HepG2 (cell line): ENCODE data around the gene ZNF365. TPM values are rescaled to one million over a fixed set of nuclear protein-coding genes. Genes with fewer than 3 reads are reported as not detected.

Experiments used
- ATAC-seq: fragments of 200-7000 bp; cut with Tn5 transposase; 3 replicates; pipeline ENCODE4 v1.9.1; 2020; ENCODE audit warnings: mild to moderate bottlenecking, moderate library complexity
- BruUV-seq: library from RNA; stranded (reverse); fragments of 400-500 nt; replicated peaks from 2 replicates; lab custom pipeline; 2021; lab: Mats Ljungman, UMichigan
- CTCF ChIA-PET: fragments of 300-600 bp; formaldehyde crosslinking; extraction: SDS; loops from one replicate; lab custom pipeline; 2021; ENCODE audit warnings: low total read pairs, inconsistent platforms, low intra/inter-chr PET ratio; lab: Yijun Ruan, JAX
- POLR2A ChIA-PET: fragments of 350-600 bp; sonication (Branson Sonifier 250); formaldehyde crosslinking; loops from one replicate; lab custom pipeline; 2020; ENCODE audit warnings: antibody characterized with exemption, inconsistent platforms; lab: Yijun Ruan, JAX
- DNase-seq: peaks from one replicate; pipeline ENCODE4 v3.0.0-alpha.2; 2015; ENCODE audit warnings: low spot score
- FAIRE-seq: peaks from 3 replicates; lab custom pipeline; 2011; peaks lifted over from hg19 to GRCh38; lab: Jason Lieb, UNC
- H2AFZ ChIP-seq: one replicate; pipeline ENCODE4 v1.6.1; 2011; ENCODE audit warnings: low read length, inconsistent platforms
- H3K27ac ChIP-seq: fragments of 300-600 bp; 3 replicates; pipeline ENCODE4 v1.8.0; 2011; ENCODE audit warnings: mixed run types, mild to moderate bottlenecking, mixed read lengths, low read length, inconsistent platforms; ENCODE audit not compliant: insufficient read depth; ENCODE audit errors: extremely low read length
- H3K27me3 ChIP-seq, 2 experiments: fragments of 200-600 bp in 1 of 2; 2 replicates in 1 of 2; 3 replicates in 1 of 2; pipeline versions ENCODE4 v1.6.0 to v1.8.0; 2011; ENCODE audit warnings: low read length in 2 of 2, mild to moderate bottlenecking in 2 of 2, moderate library complexity in 2 of 2, inconsistent platforms in 1 of 2; ENCODE audit not compliant: insufficient read depth in 2 of 2, control insufficient read depth in 1 of 2
- H3K36me3 ChIP-seq, 2 experiments: fragments of 200-600 bp in 1 of 2; replicated peaks in 1 of 2; 2 replicates in 1 of 2; 3 replicates in 1 of 2; pipeline versions ENCODE4 v1.5.1 to v1.8.0; 2011; ENCODE audit warnings: low read length in 2 of 2, inconsistent platforms in 1 of 2; ENCODE audit not compliant: insufficient read depth in 2 of 2, control insufficient read depth in 1 of 2
- H3K4me1 ChIP-seq: 2 replicates; pipeline ENCODE4 v1.5.1; 2012; ENCODE audit warnings: low read length, inconsistent platforms; ENCODE audit not compliant: insufficient read depth
- H3K4me2 ChIP-seq: 2 replicates; pipeline ENCODE4 v1.6.0; 2011; ENCODE audit warnings: low read depth, low read length, inconsistent platforms
- H3K4me3 ChIP-seq, 3 experiments: fragments of 200-600 bp in 1 of 3; sonication (generic), shearing (Covaris generic) in 1 of 3; replicated peaks in 1 of 3; 2 replicates each; pipeline ENCODE4 v1.5.1; 2011 to 2016; ENCODE audit warnings: low read length in 3 of 3, inconsistent platforms in 2 of 3, low read depth in 2 of 3, mild to moderate bottlenecking in 2 of 3, control low read depth in 1 of 3, mixed read lengths in 1 of 3; ENCODE audit not compliant: insufficient read depth in 1 of 3
- H3K79me2 ChIP-seq: one replicate; pipeline ENCODE4 v1.6.1; 2011; ENCODE audit warnings: low read length, inconsistent platforms; ENCODE audit not compliant: insufficient read depth
- H3K9ac ChIP-seq: 2 replicates; pipeline ENCODE4 v1.6.0; 2011; ENCODE audit warnings: mild to moderate bottlenecking, low read depth, low read length, inconsistent platforms; ENCODE audit not compliant: insufficient read depth
- H3K9me3 ChIP-seq: 2 replicates; pipeline ENCODE4 v1.5.1; 2012; ENCODE audit warnings: mild to moderate bottlenecking, low read length
- H4K20me1 ChIP-seq: 2 replicates; pipeline ENCODE4 v1.6.0; 2011; ENCODE audit warnings: inconsistent platforms, mild to moderate bottlenecking, low read length, moderate library complexity; ENCODE audit not compliant: insufficient read depth
- ETV6 ChIP-seq: sonication (generic); formaldehyde crosslinking; conservative IDR thresholded peaks from 2 replicates; pipeline ENCODE4 v1.4.0; 2020; ENCODE audit warnings: missing genetic modification reagents
- FIP1L1 ChIP-seq: fragments of 200-400 bp; formaldehyde crosslinking; IDR thresholded peaks from 2 replicates; pipeline ENCODE4 v1.6.1; 2018; ENCODE audit warnings: low read depth, mild to moderate bottlenecking, low read length, moderate library complexity, borderline replicate concordance; ENCODE audit not compliant: insufficient read depth
- FOSL2 ChIP-seq: sonication (generic); formaldehyde crosslinking; IDR thresholded peaks from 2 replicates; pipeline ENCODE4 v1.4.0; 2020; ENCODE audit warnings: missing genetic modification reagents
- GPN1 ChIP-seq: sonication (generic); formaldehyde crosslinking; IDR thresholded peaks from 2 replicates; pipeline ENCODE4 v1.5.1; 2020; ENCODE audit warnings: missing genetic modification reagents, borderline replicate concordance
- GZF1 ChIP-seq: sonication (generic); formaldehyde crosslinking; IDR thresholded peaks from 2 replicates; pipeline ENCODE4 v1.5.1; 2020; ENCODE audit warnings: mild to moderate bottlenecking, missing genetic modification reagents
- HMG20B ChIP-seq: conservative IDR thresholded peaks from 2 replicates; pipeline ENCODE4 v1.6.1; 2016; ENCODE audit warnings: missing genetic modification reagents, missing compliant biosample characterization
- HOXA9 ChIP-seq: sonication (generic); formaldehyde crosslinking; IDR thresholded peaks from 2 replicates; pipeline ENCODE4 v1.8.1; 2022; ENCODE audit warnings: missing genetic modification reagents, mild to moderate bottlenecking, moderate library complexity, borderline replicate concordance
- MEIS2 ChIP-seq: sonication (generic); formaldehyde crosslinking; IDR thresholded peaks from 2 replicates; pipeline ENCODE4 v1.9.0; 2021; ENCODE audit warnings: mild to moderate bottlenecking, missing genetic modification reagents
- MLX ChIP-seq: IDR thresholded peaks from 2 replicates; pipeline ENCODE4 v1.6.1; 2016
- NFYB ChIP-seq: sonication (generic); formaldehyde crosslinking; IDR thresholded peaks from 2 replicates; pipeline ENCODE4 v1.4.0; 2020; ENCODE audit warnings: missing genetic modification reagents
- RBM22 ChIP-seq: fragments of 200-400 bp; formaldehyde crosslinking; optimal IDR thresholded peaks from 2 replicates; pipeline ENCODE3; 2017; ENCODE audit warnings: mild to moderate bottlenecking, low read length, moderate library complexity
- RCOR2 ChIP-seq: IDR thresholded peaks from 2 replicates; pipeline ENCODE4 v1.6.1; 2016; ENCODE audit warnings: missing biosample characterization, missing genetic modification reagents
- SAP130 ChIP-seq: IDR thresholded peaks from 2 replicates; pipeline ENCODE4 v1.6.1; 2016; ENCODE audit warnings: low read depth
- ZNF230 ChIP-seq: sonication (generic); formaldehyde crosslinking; IDR thresholded peaks from 2 replicates; pipeline ENCODE4 v1.4.0; 2020; ENCODE audit warnings: mild to moderate bottlenecking, missing genetic modification reagents
- ZNF501 ChIP-seq: sonication (generic); formaldehyde crosslinking; IDR thresholded peaks from 2 replicates; pipeline ENCODE4 v1.5.1; 2020; ENCODE audit warnings: mild to moderate bottlenecking, moderate library complexity, missing genetic modification reagents
- WGBS: methylation state at CpG from one replicate; pipeline ENCODE4 v1.1.6; 2017; ENCODE audit warnings: low lambda C conversion rate; 5-methylcytosine and 5-hydroxymethylcytosine counted together
- in situ Hi-C: cut with HindIII; loops from 2 replicates; pipeline ENCODE4 v1.10.0; 2017; ENCODE audit warnings: low pct_unique_long_range_greater_than_20kb; ENCODE audit not compliant: extremely low pct_ligation_motif_present
- intact Hi-C: fragments of 100-400 bp; cut with micrococcal nuclease; formaldehyde crosslinking; loops from one replicate; pipeline ENCODE4 v1.10.0; 2022; ENCODE audit not compliant: unreplicated experiment
- polyA plus RNA-seq, 8 experiments: library from polyadenylated mRNA; depleted of rRNA in 3 of 8; stranded (reverse) in 7 of 8; unstranded in 1 of 8; fragments of >200 nt; fragmentation: Illumina TruSeq in 4 of 8; extraction: Trizol in 4 of 8; gene quantifications; 2 replicates each; pipeline versions ENCODE4 v1.2.1 to v1.2.3, GENCODE V29; 2011 to 2016; ENCODE audit warnings: low read depth in 4 of 8, missing spikeins in 1 of 8, mixed read lengths in 1 of 8; ENCODE audit not compliant: insufficient read depth in 1 of 8
- total RNA-seq, 5 experiments: library from RNA; depleted of rRNA; stranded (reverse); fragments of >200 nt; fragmentation: Illumina TruSeq; extraction: Trizol; gene quantifications; 2 replicates each; pipeline ENCODE4 v1.2.3, GENCODE V29; 2016; ENCODE audit warnings: low read depth in 1 of 5

The ZNF365 gene
- total and polyA plus RNA-seq, 2 of the 13 experiments (the other 11 are each of a cell fraction or from before 2014, with no cell fraction given) = not detected

- ATAC-seq = no peak
- Histone ChIP-seq H3K9ac (no peak overlapping the region), H3K4me1 (no peaks in the 10 kb centered on the region), H3K27me3 (peaks cover 0 to 2% of the 10 kb centered on the region in 2 experiments; a peak in 1 of 5 replicates), H3K9me3 (no peaks in the 10 kb centered on the region), H3K4me2 (no peak overlapping the region), H3K27ac (no peak overlapping the region), H2AFZ (no peak overlapping the region), H3K79me2 (no peaks in the 10 kb centered on the region), H3K36me3 (no peaks in the 10 kb centered on the region), H3K4me3 (no peak overlapping the region)
- ChIA-PET CTCF (no interaction called here), POLR2A (no interaction called here)
- intact Hi-C loops (no loop called here), in situ Hi-C loops (no loop called here)
- WGBS = 0% methylated on average over 5 of the region's 5 CpGs
- no peak for DNase-seq
- TF ChIP-seq FOSL2 (CRISPR knock-in tag) (peak; percentile 36), ETV6 (CRISPR knock-in tag) (no peak)
- TF ChIP-seq, all 625 proteins: peak for 1
- H4K20me1 ChIP-seq = no peaks in the 10 kb centered on the region
- no TSS peak for BruUV-seq
- no peak for FAIRE-seq
These were observed 59.1 kb downstream of the ZNF365 start for GRCh38 chr10:62433181-62433692.

- FAIRE-seq = no peak
- CTCF ChIA-PET = no interaction called here
- 9% methylated on average over 4 of the region's 4 CpGs for WGBS
- Histone ChIP-seq H3K4me1 (no peaks in the 10 kb centered on the region), H3K27me3 (peaks cover 0 to 2% of the 10 kb centered on the region in 2 experiments; a peak in 1 of 5 replicates), H3K4me2 (no peak overlapping the region), H3K36me3 (no peaks in the 10 kb centered on the region), H3K79me2 (no peaks in the 10 kb centered on the region), H3K9ac (no peak overlapping the region), H3K9me3 (no peaks in the 10 kb centered on the region), H3K4me3 (no peak overlapping the region), H3K27ac (no peak overlapping the region), H4K20me1 (no peaks in the 10 kb centered on the region), H2AFZ (no peak overlapping the region)
- no peak for TF ChIP-seq RCOR2 (CRISPR knock-in tag)
- TF ChIP-seq RBM22 = no peak
- TF ChIP-seq MLX = no peak
- TF ChIP-seq HMG20B (CRISPR knock-in tag) = no peak
- TF ChIP-seq ZNF230 (CRISPR knock-in tag) = no peak
- no peak for TF ChIP-seq ZNF501
- TF ChIP-seq SAP130 (CRISPR knock-in tag) = no peak
- TF ChIP-seq HOXA9 (CRISPR knock-in tag) = no peak
- no peak for TF ChIP-seq MEIS2
- TF ChIP-seq NFYB (CRISPR knock-in tag) = no peak
- no peak for TF ChIP-seq GZF1 (CRISPR knock-in tag)
- TF ChIP-seq GPN1 = no peak
- no peak for TF ChIP-seq FIP1L1
- no peak for DNase-seq
- ATAC-seq = no peak
- POLR2A ChIA-PET = no interaction called here
- BruUV-seq = no TSS peak
- in situ Hi-C loops (no loop called here), intact Hi-C loops (no loop called here)
These were observed 59.7 kb downstream of the ZNF365 start for GRCh38 chr10:62433901-62434300.
